Measurements from ENCODE around the gene AVL9.

Gene AVL9

DNA sequence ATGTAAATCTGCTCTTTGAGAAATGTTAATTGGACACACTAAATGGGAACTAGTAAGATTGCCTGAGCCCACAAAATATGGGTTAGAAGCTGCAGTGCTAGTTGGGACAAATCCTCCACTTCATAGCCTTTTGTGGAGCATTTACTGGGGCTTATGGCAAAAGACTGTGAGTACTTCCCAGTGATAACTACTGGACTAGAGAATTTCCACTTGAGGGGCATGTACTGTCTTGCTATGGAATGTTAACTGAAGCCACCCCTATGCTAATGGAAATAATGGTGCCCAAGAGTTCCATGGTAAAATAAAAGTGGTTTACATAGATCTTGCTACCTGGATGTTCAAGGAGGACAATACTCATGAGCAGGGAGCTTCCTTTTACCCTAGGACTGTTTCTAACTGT, 29.3 kb downstream of the AVL9 start:
- TF ChIP-seq FOXM1 (IDR thresholded peaks at IDR 0.05; ENCODE audit: borderline replicate concordance) (no peak), ELF4 (IDR thresholded peaks at IDR 0.05) (no peak), NFRKB (IDR thresholded peaks at IDR 0.05) (no peak), FOXA1 (IDR thresholded peaks at IDR 0.05) (no peak), CTBP1 (IDR thresholded peaks at IDR 0.05; ENCODE audit: borderline replicate concordance) (no peak), LEF1 (IDR thresholded peaks at IDR 0.05; ENCODE audit: borderline replicate concordance) (no peak), BHLHE40 (IDR thresholded peaks at IDR 0.05; ENCODE audit: borderline replicate concordance) (no peak), FOXK2 (IDR thresholded peaks at IDR 0.05) (no peak), ARNT (IDR thresholded peaks at IDR 0.05) (no peak), SP1 (IDR thresholded peaks at IDR 0.05) (no peak), ZNF384 (IDR thresholded peaks at IDR 0.05) (no peak), SUZ12 (IDR thresholded peaks at IDR 0.05) (no peak), TARDBP (IDR thresholded peaks at IDR 0.05) (no peak)
- TF ChIP-seq, protein P1, sequence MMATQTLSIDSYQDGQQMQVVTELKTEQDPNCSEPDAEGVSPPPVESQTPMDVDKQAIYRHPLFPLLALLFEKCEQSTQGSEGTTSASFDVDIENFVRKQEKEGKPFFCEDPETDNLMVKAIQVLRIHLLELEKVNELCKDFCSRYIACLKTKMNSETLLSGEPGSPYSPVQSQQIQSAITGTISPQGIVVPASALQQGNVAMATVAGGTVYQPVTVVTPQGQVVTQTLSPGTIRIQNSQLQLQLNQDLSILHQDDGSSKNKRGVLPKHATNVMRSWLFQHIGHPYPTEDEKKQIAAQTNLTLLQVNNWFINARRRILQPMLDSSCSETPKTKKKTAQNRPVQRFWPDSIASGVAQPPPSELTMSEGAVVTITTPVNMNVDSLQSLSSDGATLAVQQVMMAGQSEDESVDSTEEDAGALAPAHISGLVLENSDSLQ (IDR thresholded peaks at IDR 0.05) = no peak
- ChIA-PET POLR2A (no interaction called here), CTCF (no interaction called here)
- DNase-seq (ENCODE audit: extremely low spot score) = no peak

DNA sequence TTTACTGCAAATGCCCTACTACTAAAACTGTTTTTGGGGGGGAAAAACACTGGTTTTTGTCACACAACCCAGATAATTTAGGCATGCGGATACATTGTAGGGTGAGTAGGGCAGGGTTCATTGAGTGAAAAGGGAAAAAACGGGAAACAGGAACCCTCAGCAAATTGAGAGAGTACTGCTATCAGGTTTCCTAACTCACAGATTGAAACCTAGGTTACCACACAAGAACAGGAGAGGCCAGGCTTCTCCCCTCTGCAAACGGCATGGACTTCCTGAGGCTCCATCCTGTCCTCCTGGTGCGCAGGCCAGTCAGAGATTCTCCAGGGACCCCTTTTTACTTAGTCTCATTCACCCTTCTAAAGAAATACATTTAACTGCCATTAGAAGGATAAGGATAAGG, 30.6 kb downstream of the AVL9 start:
- CTCF ChIA-PET = no interaction called here
- POLR2A ChIA-PET = no interaction called here

DNA sequence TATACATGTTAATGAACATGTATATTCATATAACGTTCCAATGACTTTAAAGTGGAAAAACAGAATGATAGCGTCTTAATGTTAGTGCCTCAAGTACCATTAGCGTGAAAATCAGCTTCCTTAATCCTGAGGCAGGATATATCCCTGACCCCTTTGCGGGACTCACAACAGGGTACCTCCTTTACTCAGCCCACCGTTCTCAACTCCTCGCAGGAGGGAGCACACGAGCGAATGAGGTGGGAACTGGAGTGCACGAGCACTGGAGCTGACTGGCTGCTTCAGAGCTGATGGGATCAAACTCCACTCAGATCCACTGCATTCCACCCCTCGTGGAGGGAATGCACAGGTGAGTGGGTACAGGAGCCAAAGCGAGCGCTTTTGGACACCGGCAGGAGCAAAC, 36.1 kb downstream of the AVL9 start:
- CTCF ChIA-PET = no interaction called here

More for the DNA sequence above, 30.6 kb downstream of the AVL9 start:
- no peak for DNase-seq (ENCODE audit: extremely low spot score)
- TF ChIP-seq BHLHE40 (IDR thresholded peaks at IDR 0.05; ENCODE audit: borderline replicate concordance) (no peak), ZNF384 (IDR thresholded peaks at IDR 0.05) (no peak), HDGF (IDR thresholded peaks at IDR 0.05; ENCODE audit: borderline replicate concordance) (no peak), ARNT (IDR thresholded peaks at IDR 0.05) (no peak), CTBP1 (IDR thresholded peaks at IDR 0.05; ENCODE audit: borderline replicate concordance) (no peak), SUZ12 (IDR thresholded peaks at IDR 0.05) (no peak), FOXA1 (IDR thresholded peaks at IDR 0.05) (no peak), FOXK2 (IDR thresholded peaks at IDR 0.05) (no peak), FOXM1 (IDR thresholded peaks at IDR 0.05; ENCODE audit: borderline replicate concordance) (no peak), LEF1 (IDR thresholded peaks at IDR 0.05; ENCODE audit: borderline replicate concordance) (no peak), NFRKB (IDR thresholded peaks at IDR 0.05) (no peak), TARDBP (IDR thresholded peaks at IDR 0.05) (no peak)
- TF ChIP-seq, protein P1 (IDR thresholded peaks at IDR 0.05) = no peak

DNA sequence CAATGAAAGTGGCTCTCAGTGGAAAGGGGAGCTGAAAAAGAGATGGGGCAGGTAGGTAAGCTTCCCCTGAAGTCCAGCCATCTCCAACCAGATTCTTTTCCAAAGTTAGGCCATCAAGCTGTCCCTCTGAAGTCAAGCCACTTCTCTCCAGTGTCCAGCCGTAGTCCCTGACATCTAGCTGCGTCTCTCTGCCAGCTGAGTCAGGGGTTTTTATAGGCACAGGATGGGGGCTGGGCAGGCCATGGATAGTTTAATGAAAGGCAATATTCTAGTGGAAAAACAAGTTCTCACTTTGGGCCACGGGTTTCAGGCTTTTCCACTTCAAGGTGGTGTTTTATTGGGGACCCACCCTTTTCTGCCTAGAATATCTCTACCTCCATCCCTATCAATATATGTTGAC, 36.8 kb downstream of the AVL9 start:
- TF ChIP-seq L3MBTL2 (conservative IDR thresholded peaks at IDR 0.05) (no peak), ARNT (IDR thresholded peaks at IDR 0.05) (no peak), NFRKB (IDR thresholded peaks at IDR 0.05) (no peak), SUZ12 (IDR thresholded peaks at IDR 0.05) (no peak), FOXM1 (IDR thresholded peaks at IDR 0.05; ENCODE audit: borderline replicate concordance) (no peak), LEF1 (IDR thresholded peaks at IDR 0.05; ENCODE audit: borderline replicate concordance) (no peak), HDGF (IDR thresholded peaks at IDR 0.05; ENCODE audit: borderline replicate concordance) (no peak), FOXA1 (IDR thresholded peaks at IDR 0.05) (no peak), TARDBP (IDR thresholded peaks at IDR 0.05) (no peak), ZNF384 (IDR thresholded peaks at IDR 0.05) (no peak), ELF4 (IDR thresholded peaks at IDR 0.05) (no peak), CTBP1 (IDR thresholded peaks at IDR 0.05; ENCODE audit: borderline replicate concordance) (no peak), SP1 (IDR thresholded peaks at IDR 0.05) (no peak), BHLHE40 (IDR thresholded peaks at IDR 0.05; ENCODE audit: borderline replicate concordance) (no peak), FOXK2 (IDR thresholded peaks at IDR 0.05) (no peak)
- TF ChIP-seq, protein P1 (IDR thresholded peaks at IDR 0.05) = no peak
- DNase-seq (ENCODE audit: extremely low spot score) = no peak
- ChIA-PET POLR2A (no interaction called here), CTCF (interaction anchor here (0.7 kb wide), 1 partner anchor 19 kb away, joined by 5 read pairs; no protein-coding TSS in a partner anchor)

More for the DNA sequence above, 36.1 kb downstream of the AVL9 start:
- no peak for TF ChIP-seq FOXA1 (IDR thresholded peaks at IDR 0.05)
- no peak for TF ChIP-seq FOXM1 (IDR thresholded peaks at IDR 0.05; ENCODE audit: borderline replicate concordance)
- no peak for TF ChIP-seq ARNT (IDR thresholded peaks at IDR 0.05)
- no peak for TF ChIP-seq SUZ12 (IDR thresholded peaks at IDR 0.05)
- DNase-seq (ENCODE audit: extremely low spot score) = no peak
- POLR2A ChIA-PET = no interaction called here

DNA sequence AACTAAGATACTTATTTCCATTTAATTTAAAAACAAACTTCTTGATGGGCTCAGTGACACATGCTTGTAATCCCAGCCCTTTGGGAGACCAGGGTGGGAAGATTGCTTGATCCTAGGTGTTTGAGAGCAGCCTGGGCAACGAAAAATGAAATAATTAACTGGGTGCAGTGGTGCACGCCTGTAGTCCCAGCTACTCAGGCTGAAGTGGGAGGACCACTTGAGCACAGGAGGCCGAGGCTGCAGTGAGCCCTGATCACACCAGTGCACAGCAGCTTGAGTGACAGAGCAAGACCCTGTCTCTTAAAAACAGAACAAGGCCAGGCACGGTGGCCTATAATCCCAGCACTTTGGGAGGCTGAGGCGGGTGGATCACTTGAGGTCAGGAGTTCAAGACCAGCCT, 37.4 kb downstream of the AVL9 start:
- ChIA-PET POLR2A (no interaction called here), CTCF (no interaction called here)
- no peak for DNase-seq (ENCODE audit: extremely low spot score)
- TF ChIP-seq BHLHE40 (IDR thresholded peaks at IDR 0.05; ENCODE audit: borderline replicate concordance) = no peak

DNA sequence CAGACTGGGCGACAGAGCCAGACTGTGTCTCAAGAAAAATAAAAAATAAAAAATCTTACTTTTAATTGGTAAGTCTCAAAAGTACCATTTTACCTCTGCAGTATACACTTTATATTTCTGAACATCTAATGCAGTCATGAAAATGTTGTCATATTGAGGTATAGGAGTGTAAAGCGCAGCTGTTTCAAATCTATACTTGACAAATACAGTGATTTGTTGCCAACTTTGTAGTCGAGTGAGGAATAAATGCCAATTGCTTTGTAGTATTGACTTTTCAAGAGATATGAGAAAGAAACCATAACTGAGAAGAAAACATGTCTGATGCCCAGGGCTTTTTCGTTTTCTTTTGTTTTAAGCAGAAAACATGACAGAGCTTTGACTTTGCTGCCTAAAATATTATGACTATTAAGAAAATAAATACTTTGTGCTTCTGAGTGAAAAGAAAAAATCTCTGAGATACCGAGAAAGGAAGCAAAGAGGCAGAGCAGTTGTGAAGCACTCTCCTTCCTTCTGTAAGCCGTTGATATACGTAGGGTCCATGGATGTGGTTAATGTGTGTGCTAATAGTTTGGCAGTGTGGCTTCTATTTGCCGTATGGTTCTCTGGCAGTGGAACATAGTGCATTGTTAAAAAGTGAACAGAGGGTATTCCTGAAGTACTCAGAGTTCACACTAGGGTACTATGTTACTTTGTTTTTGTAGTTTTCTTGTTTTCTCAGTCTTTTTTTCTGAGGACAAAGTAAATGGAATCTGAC, 38.2 kb downstream of the AVL9 start:
- TF ChIP-seq ZNF384 (IDR thresholded peaks at IDR 0.05) = no peak
- no peak for TF ChIP-seq LEF1 (IDR thresholded peaks at IDR 0.05; ENCODE audit: borderline replicate concordance)
- TF ChIP-seq ARNT (IDR thresholded peaks at IDR 0.05) = no peak
- POLR2A ChIA-PET = no interaction called here
- no peak for DNase-seq (ENCODE audit: extremely low spot score)
- CTCF ChIA-PET = no interaction called here

Data from HEK293T (cell line).